Ectodermal cell (in vitro differentiated cells): ENCODE data around the gene AHNAK.

Experiments used
- H3K27ac ChIP-seq: 2 replicates; pipeline ENCODE4 v1.7.0; 2013; ENCODE audit warnings: mild to moderate bottlenecking, low read depth, low read length; ENCODE audit not compliant: insufficient read depth, poor library complexity, severe bottlenecking
- H3K27me3 ChIP-seq: 2 replicates; pipeline ENCODE4 v1.7.0; 2013; ENCODE audit warnings: mild to moderate bottlenecking, low read length; ENCODE audit not compliant: insufficient read depth, control insufficient read depth, poor library complexity, severe bottlenecking
- H3K36me3 ChIP-seq: one replicate; pipeline ENCODE4 v1.7.0; 2013; ENCODE audit warnings: low read length; ENCODE audit not compliant: control insufficient read depth, insufficient read depth
- H3K4me1 ChIP-seq: one replicate; pipeline ENCODE4 v1.7.0; 2013; ENCODE audit warnings: low read length; ENCODE audit not compliant: control insufficient read depth, insufficient read depth
- H3K4me3 ChIP-seq: 2 replicates; pipeline ENCODE4 v1.7.0; 2013; ENCODE audit warnings: low read depth, low read length, control low read depth; ENCODE audit not compliant: insufficient read depth
- H3K9me3 ChIP-seq: 2 replicates; pipeline ENCODE4 v1.7.0; 2013; ENCODE audit warnings: mild to moderate bottlenecking, low read length, moderate library complexity; ENCODE audit not compliant: control insufficient read depth
- WGBS, 2 experiments: methylation state at CpG; one replicate each; pipeline ENCODE4 v1.1.7; 2013; ENCODE audit warnings: missing lambda C conversion rate in 2 of 2; 5-methylcytosine and 5-hydroxymethylcytosine counted together

Gene AHNAK

DNA sequence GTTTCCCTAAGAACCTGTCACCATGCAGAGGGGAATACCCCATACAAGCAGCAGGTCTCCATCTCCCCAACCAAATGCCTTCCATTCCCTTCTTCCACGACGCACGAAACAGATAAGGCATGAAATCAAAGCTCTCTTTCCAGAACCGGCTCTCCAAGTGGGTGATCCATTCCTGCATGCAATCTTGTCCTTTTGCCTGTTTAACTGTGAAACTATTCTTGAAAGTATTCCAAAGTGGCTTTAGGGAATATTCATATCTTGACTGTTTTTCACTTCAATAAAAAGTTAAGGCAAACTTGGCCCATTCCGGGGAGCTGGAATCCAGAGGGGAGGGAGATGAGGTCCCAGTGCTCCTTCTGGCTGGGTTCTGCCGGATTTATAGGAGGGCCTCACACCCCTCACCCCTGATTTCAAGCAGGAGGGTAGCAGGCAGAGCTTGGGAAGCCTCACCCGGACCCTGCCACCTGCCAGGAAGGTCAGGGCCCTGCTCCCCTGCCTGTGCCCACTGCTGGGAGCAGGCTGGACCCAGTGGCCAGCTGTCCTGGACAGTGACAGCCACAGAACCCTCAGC lies 66.9 kb downstream of the AHNAK start:
- Histone ChIP-seq H3K4me1 (peaks cover 10% of the 10 kb centered on the region), H3K9me3 (no peaks in the 10 kb centered on the region), H3K36me3 (no peaks in the 10 kb centered on the region), H3K27me3 (no peaks in the 10 kb centered on the region), H3K27ac (no peak overlapping the region), H3K4me3 (no peak overlapping the region)
- WGBS, 2 experiments = 84 to 86% methylated on average over 7 of the region's 7 CpGs

- 80 to 90% methylated on average over 5 of the region's 5 CpGs for WGBS, 2 experiments
- Histone ChIP-seq H3K36me3 (no peaks in the 10 kb centered on the region), H3K27me3 (no peaks in the 10 kb centered on the region), H3K27ac (no peak overlapping the region), H3K4me3 (no peak overlapping the region), H3K9me3 (no peaks in the 10 kb centered on the region), H3K4me1 (peaks cover 10% of the 10 kb centered on the region)
These were observed 68.7 kb downstream of the AHNAK start for GRCh38 chr11:62477927-62478326.

- Histone ChIP-seq H3K4me1 (no peaks in the 10 kb centered on the region), H3K27ac (no peak overlapping the region), H3K36me3 (no peaks in the 10 kb centered on the region), H3K9me3 (no peaks in the 10 kb centered on the region), H3K27me3 (no peaks in the 10 kb centered on the region), H3K4me3 (no peak overlapping the region)
- WGBS, 2 experiments = 88 to 89% methylated on average over 9 of the region's 9 CpGs
These were observed 74.3 kb downstream of the AHNAK start for GRCh38 chr11:62472063-62472884.

DNA sequence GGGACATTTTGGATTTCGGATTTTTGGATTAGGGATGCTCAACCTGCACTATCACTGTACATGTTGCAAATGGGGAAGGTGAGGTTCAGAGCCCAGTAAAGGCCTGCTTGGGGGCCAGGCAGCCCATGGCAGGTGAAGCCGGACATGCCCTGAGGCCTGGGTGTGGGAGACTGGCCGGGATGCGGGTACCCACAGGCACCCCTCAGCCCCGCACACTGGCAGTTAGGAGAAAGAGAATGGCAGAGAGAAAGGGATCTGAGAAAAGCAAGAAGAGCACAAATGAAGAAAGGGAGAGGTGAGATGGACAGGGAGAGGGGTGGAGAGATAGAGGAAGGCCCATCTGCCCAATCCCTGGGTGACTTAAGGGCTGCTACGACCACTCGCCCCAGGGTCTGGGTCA lies 75.0 kb downstream of the AHNAK start:
- H3K9me3 ChIP-seq = no peaks in the 10 kb centered on the region
- no peaks in the 10 kb centered on the region for H3K4me1 ChIP-seq
- H3K27ac ChIP-seq = no peak overlapping the region
- 97% methylated on average over 7 of the region's 7 CpGs for WGBS, 2 experiments
- no peak overlapping the region for H3K4me3 ChIP-seq
- H3K36me3 ChIP-seq = no peaks in the 10 kb centered on the region
- H3K27me3 ChIP-seq = no peaks in the 10 kb centered on the region

GRCh38 chr11:62468577-62468976 lies 78.0 kb downstream of the AHNAK start:
- H3K9me3 ChIP-seq = no peaks in the 10 kb centered on the region
- no peak overlapping the region for H3K27ac ChIP-seq
- H3K4me3 ChIP-seq = no peak overlapping the region
- H3K4me1 ChIP-seq = no peaks in the 10 kb centered on the region
- no peaks in the 10 kb centered on the region for H3K36me3 ChIP-seq
- H3K27me3 ChIP-seq = no peaks in the 10 kb centered on the region
- 92 to 95% methylated on average over 2 of the region's 2 CpGs for WGBS, 2 experiments

DNA sequence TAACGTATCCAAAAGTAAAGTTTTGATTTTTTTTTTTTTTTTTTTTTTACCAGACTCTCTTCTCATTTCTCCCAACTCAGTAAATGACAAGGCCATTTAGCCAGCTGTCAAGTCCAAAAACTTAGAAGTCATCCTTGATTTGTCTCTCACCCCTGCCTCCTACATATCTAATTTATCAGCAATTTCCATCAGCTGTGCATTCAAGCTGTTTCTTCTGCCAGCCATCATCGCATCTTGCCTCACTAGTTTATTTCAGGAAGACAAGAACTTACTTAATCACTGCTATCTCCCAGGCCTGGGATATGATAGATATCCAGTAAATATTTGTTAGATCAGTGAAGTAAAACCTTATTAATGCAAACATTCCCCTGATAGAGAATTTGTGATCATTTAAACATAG lies 80.2 kb downstream of the AHNAK start:
- 96 to 98% methylated on average over 2 of the region's 2 CpGs for WGBS, 2 experiments
- H3K27me3 ChIP-seq = no peaks in the 10 kb centered on the region
- H3K36me3 ChIP-seq = no peaks in the 10 kb centered on the region
- H3K4me1 ChIP-seq = no peaks in the 10 kb centered on the region
- H3K27ac ChIP-seq = no peak overlapping the region
- H3K9me3 ChIP-seq = no peaks in the 10 kb centered on the region
- H3K4me3 ChIP-seq = no peak overlapping the region

DNA sequence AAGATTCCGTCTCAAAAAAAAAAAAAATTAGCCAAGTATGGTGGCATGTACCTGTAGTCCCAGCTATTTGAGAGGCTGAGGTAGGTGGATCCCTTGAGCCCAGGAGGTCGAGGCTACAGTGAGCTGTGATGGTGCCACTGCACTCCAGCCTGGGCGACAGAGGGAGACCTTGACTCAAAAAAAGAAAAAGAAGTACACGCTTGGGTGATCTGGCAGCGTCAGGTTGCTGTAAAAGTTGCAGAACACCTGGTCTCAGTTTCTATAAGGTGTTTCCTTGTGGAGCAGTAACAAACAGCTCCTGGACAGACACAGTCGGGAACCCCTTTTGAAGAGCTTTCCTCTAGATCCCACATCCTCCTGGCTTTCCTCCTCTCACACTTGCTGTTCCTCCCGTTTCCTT lies 82.0 kb downstream of the AHNAK start:
- Histone ChIP-seq H3K4me1 (no peaks in the 10 kb centered on the region), H3K4me3 (no peak overlapping the region), H3K9me3 (no peaks in the 10 kb centered on the region), H3K36me3 (no peaks in the 10 kb centered on the region), H3K27ac (no peak overlapping the region), H3K27me3 (no peaks in the 10 kb centered on the region)
- WGBS, 2 experiments = 90 to 92% methylated on average over 7 of the region's 7 CpGs

DNA sequence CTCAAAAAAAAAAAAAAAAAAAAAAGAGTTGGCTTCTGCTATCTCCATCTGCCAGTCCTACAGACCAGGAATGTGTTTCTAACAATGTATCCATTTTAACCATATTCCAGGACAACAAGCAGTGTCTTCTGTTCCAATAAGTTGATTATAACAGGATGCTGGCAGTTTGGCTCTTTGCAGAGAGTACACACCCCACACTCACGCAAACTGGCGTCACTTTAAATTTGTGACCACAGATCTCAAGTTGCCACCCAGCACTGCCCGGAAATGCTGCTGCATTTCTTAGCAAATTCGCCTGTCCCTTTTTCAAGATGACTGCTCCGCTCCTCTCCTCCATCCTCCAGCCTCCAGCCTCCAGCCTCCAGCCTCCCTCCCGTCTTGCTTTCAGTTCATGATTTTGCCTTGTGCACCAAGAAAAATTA lies 83.5 kb downstream of the AHNAK start:
- no peaks in the 10 kb centered on the region for H3K36me3 ChIP-seq
- H3K27me3 ChIP-seq = no peaks in the 10 kb centered on the region
- 93 to 97% methylated on average over 6 of the region's 6 CpGs for WGBS, 2 experiments
- H3K4me3 ChIP-seq = no peak overlapping the region
- H3K9me3 ChIP-seq = no peaks in the 10 kb centered on the region
- H3K4me1 ChIP-seq = no peaks in the 10 kb centered on the region
- H3K27ac ChIP-seq = no peak overlapping the region

DNA sequence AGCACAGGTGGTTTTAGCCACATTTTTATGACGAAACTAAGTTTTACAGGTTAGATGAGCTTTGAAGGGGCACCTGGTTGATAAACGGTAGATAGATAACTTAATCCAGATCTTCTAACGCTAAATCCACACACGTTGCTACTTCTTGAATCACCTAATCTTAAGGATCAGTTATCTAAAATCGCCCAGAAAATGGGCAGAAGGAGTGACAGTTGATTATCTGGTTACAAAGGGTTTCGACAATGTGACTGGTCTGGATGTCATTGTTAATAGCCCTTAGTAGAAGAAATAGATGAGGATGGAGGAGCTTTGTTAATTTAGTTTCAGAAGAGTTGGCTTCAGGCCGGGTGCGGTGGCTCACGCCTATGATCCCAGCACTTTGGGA lies 84.1 kb downstream of the AHNAK start:
- Histone ChIP-seq H3K9me3 (no peaks in the 10 kb centered on the region), H3K27ac (no peak overlapping the region), H3K4me3 (no peak overlapping the region), H3K36me3 (no peaks in the 10 kb centered on the region), H3K27me3 (no peaks in the 10 kb centered on the region), H3K4me1 (no peaks in the 10 kb centered on the region)
- WGBS, 2 experiments = 92 to 94% methylated on average over 9 of the region's 9 CpGs

GRCh38 chr11:62461740-62462507 lies 84.7 kb downstream of the AHNAK start:
- Histone ChIP-seq H3K4me1 (no peaks in the 10 kb centered on the region), H3K36me3 (no peaks in the 10 kb centered on the region), H3K27ac (no peak overlapping the region), H3K9me3 (no peaks in the 10 kb centered on the region), H3K27me3 (no peaks in the 10 kb centered on the region), H3K4me3 (no peak overlapping the region)
- WGBS, 2 experiments = 74 to 80% methylated on average over 15 of the region's 15 CpGs
